HG03139 (cell line): ENCODE data around the gene ZNF567.
"Not testable (repeated sequence)": the region's sequence is repeated elsewhere in the genome, so short reads cannot be mapped to it uniquely, and the experiment has no call there.

Source experiments
- ATAC-seq: cut with Tn5 transposase; IDR thresholded peaks from one replicate; pipeline ENCODE4 v1.9.1; 2021; ENCODE audit not compliant: unreplicated experiment

Gene ZNF567

GRCh38 chr19:36687214-36688056, at the start of gene ZNF567:
ZNF567 (plus strand) TSS chr19:36687612; CDS start chr19:36694868, 7,256 bp downstream.
- ATAC-seq, result peak; percentile 96

GRCh38 chr19:36638862-36639510, 48.4 kb upstream of the ZNF567 start:
- no peak for ATAC-seq

GRCh38 chr19:36646746-36647145, 40.7 kb upstream of the ZNF567 start:
- no peak for ATAC-seq

- no peak for ATAC-seq
These were observed 34.5 kb upstream of the ZNF567 start for GRCh38 chr19:36652958-36653357.

- no peak for ATAC-seq
These were observed 21.6 kb upstream of the ZNF567 start for GRCh38 chr19:36665832-36666231.

GRCh38 chr19:36668646-36669045, 18.8 kb upstream of the ZNF567 start:
- no peak for ATAC-seq

GRCh38 chr19:36672368-36672767, 15.0 kb upstream of the ZNF567 start:
- no peak for ATAC-seq

- no peak for ATAC-seq
These were observed 13.2 kb upstream of the ZNF567 start for GRCh38 chr19:36674201-36674600.

- ATAC-seq, result no peak
These were observed 8.0 kb upstream of the ZNF567 start for GRCh38 chr19:36679455-36679854.

GRCh38 chr19:36685835-36686234, 1.6 kb upstream of the ZNF567 start:
- no peak for ATAC-seq

GRCh38 chr19:36686365-36687213, 823 bp upstream of the ZNF567 start:
- ATAC-seq, result no peak

- ATAC-seq, result no peak
These were observed 646 bp downstream of the ZNF567 start for GRCh38 chr19:36688058-36688457.

GRCh38 chr19:36707134-36707533, 19.7 kb downstream of the ZNF567 start:
- no peak for ATAC-seq

- no peak for ATAC-seq
These were observed 22.0 kb downstream of the ZNF567 start for GRCh38 chr19:36709423-36709822.

GRCh38 chr19:36719687-36720556, 32.5 kb downstream of the ZNF567 start:
- ATAC-seq, result no peak

- ATAC-seq, result not testable (repeated sequence)
These were observed 48.8 kb downstream of the ZNF567 start for GRCh38 chr19:36736166-36736565.

- ATAC-seq, result no peak
These were observed 58.5 kb downstream of the ZNF567 start for GRCh38 chr19:36745870-36746269.

- no peak for ATAC-seq
These were observed 60.3 kb downstream of the ZNF567 start for GRCh38 chr19:36747750-36748149.

GRCh38 chr19:36748431-36749275, 61.2 kb downstream of the ZNF567 start:
- no peak for ATAC-seq

GRCh38 chr19:36749613-36750012, 62.2 kb downstream of the ZNF567 start:
- not testable (repeated sequence) for ATAC-seq
